H1 (cell line): ENCODE results near the gene STX16. TPM values are rescaled to one million over a fixed set of nuclear protein-coding genes. Genes with fewer than 3 reads are reported as not detected.

Experiments used
- BRCA1 ChIP-seq: IDR thresholded peaks from 2 replicates; pipeline ENCODE4 v1.6.1; 2012; ENCODE audit warnings: low read depth, low read length, improper control_type of control experiment
- CTBP2 ChIP-seq: IDR thresholded peaks from 2 replicates; pipeline ENCODE4 v1.7.0; 2011; ENCODE audit warnings: borderline replicate concordance, mild to moderate bottlenecking, moderate library complexity, mixed read lengths, low read length; ENCODE audit not compliant: insufficient read depth, insufficient read length
- FOSL1 ChIP-seq: IDR thresholded peaks from 2 replicates; pipeline ENCODE4 v1.6.1; 2011; ENCODE audit warnings: mild to moderate bottlenecking, low read depth, low read length, moderate library complexity; ENCODE audit not compliant: insufficient read depth
- HDAC2 ChIP-seq, 2 experiments: fragments of 300-600 bp in 1 of 2; sonication (generic) in 1 of 2; IDR thresholded peaks; 2 replicates each; pipeline ENCODE4 v1.6.1; 2011 to 2012; ENCODE audit warnings: low read depth in 2 of 2, low read length in 2 of 2, mild to moderate bottlenecking in 2 of 2, moderate library complexity in 2 of 2, borderline replicate concordance in 1 of 2, inconsistent platforms in 1 of 2
- KDM4A ChIP-seq: IDR thresholded peaks from one replicate; pipeline ENCODE4 v1.7.1; 2012; ENCODE audit warnings: low read depth, mild to moderate bottlenecking, moderate library complexity, low read length, inconsistent platforms; ENCODE audit not compliant: severe bottlenecking
- SIRT6 ChIP-seq: IDR thresholded peaks from one replicate; pipeline ENCODE4 v1.7.1; 2012; ENCODE audit warnings: low read length, inconsistent platforms
- TAF7 ChIP-seq: optimal IDR thresholded peaks from 2 replicates; pipeline ENCODE3; 2011; ENCODE audit warnings: low read depth, mild to moderate bottlenecking, inconsistent platforms, low read length, moderate library complexity, borderline replicate concordance
- polyA plus RNA-seq, 7 experiments: library from polyadenylated mRNA; depleted of rRNA in 3 of 7; stranded (reverse) in 5 of 7; unstranded in 2 of 7; fragments of >200 nt in 5 of 7; fragments of 200-250 nt in 2 of 7; gene quantifications; 1 replicate in 5 of 7; 2 replicates in 1 of 7; 4 replicates in 1 of 7; pipeline versions ENCODE4 v1.2.1 to v1.2.3, GENCODE V29; 2011 to 2013; ENCODE audit warnings: missing spikeins in 2 of 7, mixed read lengths in 2 of 7
- total RNA-seq: library from RNA; stranded (reverse); fragmentation: NEBNext Ultra II Directional; extraction: Animal tissue kit (Norgen Biotek cat#: 25700); gene quantifications from 2 replicates; pipeline ENCODE4 v1.2.1, GENCODE V29; 2021
- TF ChIP-seq, protein P1 (sequence below): fragments of 300-600 bp; sonication (generic); IDR thresholded peaks from 2 replicates; pipeline ENCODE4 v1.7.1; 2012; ENCODE audit warnings: low read length, moderate library complexity, mild to moderate bottlenecking, inconsistent platforms; ENCODE audit not compliant: insufficient replicate concordance

Gene STX16
- total and polyA plus RNA-seq, 2 of the 8 experiments (the other 6 are each of a cell fraction or from before 2014, with no cell fraction given): 45.2 to 61.6 TPM

DNA sequence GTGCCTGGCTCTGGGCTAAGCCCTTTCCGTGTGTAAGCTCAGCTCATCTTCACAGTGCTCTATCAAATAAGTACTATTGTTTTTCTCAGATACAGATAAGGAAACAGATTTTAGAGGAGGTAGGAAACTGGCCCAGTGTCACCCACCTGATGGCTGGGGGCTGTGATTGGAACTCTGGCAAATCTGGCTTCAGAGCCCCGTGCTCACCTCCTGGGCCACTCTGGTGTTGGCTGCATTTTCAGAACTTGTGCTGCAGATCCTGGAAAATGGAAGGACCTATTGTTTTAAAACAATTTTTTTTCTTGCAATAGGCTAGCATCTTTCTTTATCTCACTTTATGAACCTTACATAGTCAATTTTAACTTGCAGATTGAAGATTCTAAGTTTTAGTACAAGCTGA, 5.7 kb downstream of the STX16 start (continued):
- TF ChIP-seq, protein P1, sequence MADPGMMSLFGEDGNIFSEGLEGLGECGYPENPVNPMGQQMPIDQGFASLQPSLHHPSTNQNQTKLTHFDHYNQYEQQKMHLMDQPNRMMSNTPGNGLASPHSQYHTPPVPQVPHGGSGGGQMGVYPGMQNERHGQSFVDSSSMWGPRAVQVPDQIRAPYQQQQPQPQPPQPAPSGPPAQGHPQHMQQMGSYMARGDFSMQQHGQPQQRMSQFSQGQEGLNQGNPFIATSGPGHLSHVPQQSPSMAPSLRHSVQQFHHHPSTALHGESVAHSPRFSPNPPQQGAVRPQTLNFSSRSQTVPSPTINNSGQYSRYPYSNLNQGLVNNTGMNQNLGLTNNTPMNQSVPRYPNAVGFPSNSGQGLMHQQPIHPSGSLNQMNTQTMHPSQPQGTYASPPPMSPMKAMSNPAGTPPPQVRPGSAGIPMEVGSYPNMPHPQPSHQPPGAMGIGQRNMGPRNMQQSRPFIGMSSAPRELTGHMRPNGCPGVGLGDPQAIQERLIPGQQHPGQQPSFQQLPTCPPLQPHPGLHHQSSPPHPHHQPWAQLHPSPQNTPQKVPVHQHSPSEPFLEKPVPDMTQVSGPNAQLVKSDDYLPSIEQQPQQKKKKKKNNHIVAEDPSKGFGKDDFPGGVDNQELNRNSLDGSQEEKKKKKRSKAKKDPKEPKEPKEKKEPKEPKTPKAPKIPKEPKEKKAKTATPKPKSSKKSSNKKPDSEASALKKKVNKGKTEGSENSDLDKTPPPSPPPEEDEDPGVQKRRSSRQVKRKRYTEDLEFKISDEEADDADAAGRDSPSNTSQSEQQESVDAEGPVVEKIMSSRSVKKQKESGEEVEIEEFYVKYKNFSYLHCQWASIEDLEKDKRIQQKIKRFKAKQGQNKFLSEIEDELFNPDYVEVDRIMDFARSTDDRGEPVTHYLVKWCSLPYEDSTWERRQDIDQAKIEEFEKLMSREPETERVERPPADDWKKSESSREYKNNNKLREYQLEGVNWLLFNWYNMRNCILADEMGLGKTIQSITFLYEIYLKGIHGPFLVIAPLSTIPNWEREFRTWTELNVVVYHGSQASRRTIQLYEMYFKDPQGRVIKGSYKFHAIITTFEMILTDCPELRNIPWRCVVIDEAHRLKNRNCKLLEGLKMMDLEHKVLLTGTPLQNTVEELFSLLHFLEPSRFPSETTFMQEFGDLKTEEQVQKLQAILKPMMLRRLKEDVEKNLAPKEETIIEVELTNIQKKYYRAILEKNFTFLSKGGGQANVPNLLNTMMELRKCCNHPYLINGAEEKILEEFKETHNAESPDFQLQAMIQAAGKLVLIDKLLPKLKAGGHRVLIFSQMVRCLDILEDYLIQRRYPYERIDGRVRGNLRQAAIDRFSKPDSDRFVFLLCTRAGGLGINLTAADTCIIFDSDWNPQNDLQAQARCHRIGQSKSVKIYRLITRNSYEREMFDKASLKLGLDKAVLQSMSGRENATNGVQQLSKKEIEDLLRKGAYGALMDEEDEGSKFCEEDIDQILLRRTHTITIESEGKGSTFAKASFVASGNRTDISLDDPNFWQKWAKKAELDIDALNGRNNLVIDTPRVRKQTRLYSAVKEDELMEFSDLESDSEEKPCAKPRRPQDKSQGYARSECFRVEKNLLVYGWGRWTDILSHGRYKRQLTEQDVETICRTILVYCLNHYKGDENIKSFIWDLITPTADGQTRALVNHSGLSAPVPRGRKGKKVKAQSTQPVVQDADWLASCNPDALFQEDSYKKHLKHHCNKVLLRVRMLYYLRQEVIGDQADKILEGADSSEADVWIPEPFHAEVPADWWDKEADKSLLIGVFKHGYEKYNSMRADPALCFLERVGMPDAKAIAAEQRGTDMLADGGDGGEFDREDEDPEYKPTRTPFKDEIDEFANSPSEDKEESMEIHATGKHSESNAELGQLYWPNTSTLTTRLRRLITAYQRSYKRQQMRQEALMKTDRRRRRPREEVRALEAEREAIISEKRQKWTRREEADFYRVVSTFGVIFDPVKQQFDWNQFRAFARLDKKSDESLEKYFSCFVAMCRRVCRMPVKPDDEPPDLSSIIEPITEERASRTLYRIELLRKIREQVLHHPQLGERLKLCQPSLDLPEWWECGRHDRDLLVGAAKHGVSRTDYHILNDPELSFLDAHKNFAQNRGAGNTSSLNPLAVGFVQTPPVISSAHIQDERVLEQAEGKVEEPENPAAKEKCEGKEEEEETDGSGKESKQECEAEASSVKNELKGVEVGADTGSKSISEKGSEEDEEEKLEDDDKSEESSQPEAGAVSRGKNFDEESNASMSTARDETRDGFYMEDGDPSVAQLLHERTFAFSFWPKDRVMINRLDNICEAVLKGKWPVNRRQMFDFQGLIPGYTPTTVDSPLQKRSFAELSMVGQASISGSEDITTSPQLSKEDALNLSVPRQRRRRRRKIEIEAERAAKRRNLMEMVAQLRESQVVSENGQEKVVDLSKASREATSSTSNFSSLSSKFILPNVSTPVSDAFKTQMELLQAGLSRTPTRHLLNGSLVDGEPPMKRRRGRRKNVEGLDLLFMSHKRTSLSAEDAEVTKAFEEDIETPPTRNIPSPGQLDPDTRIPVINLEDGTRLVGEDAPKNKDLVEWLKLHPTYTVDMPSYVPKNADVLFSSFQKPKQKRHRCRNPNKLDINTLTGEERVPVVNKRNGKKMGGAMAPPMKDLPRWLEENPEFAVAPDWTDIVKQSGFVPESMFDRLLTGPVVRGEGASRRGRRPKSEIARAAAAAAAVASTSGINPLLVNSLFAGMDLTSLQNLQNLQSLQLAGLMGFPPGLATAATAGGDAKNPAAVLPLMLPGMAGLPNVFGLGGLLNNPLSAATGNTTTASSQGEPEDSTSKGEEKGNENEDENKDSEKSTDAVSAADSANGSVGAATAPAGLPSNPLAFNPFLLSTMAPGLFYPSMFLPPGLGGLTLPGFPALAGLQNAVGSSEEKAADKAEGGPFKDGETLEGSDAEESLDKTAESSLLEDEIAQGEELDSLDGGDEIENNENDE: no peak
- TF ChIP-seq HDAC2 (IDR thresholded peaks at IDR 0.05; ENCODE audit: borderline replicate concordance in 1 of 2, low read depth in 2 of 2, low read length in 2 of 2) (no peak), SIRT6 (no peak), TAF7 (no peak), BRCA1 (no peak), FOSL1 (no peak), CTBP2 (no peak), KDM4A (no peak)
- TF ChIP-seq, all 59 proteins: peak for 0
